Kidney (tissue), 14 donors: ENCODE data around the gene PRR33. TPM values are rescaled to one million over a fixed set of nuclear protein-coding genes. Genes with fewer than 3 reads are reported as not detected.
A peak's percentile ranks its signal among the peaks of the same experiment; 100 is the strongest.

Experiments
- DNase-seq, 5 donors: peaks; one replicate each; pipeline ENCODE4 v3.0.0-alpha.2; 2013 to 2020
- FAIRE-seq: peaks from 2 replicates; lab custom pipeline; 2012; peaks lifted over from hg19 to GRCh38; lab: Jason Lieb, UNC
- H3K27ac ChIP-seq, 2 donors: one replicate each; pipeline ENCODE4 v1.7.0; 2013; ENCODE audit warnings: low read depth in 2 of 2, low read length in 2 of 2, inconsistent platforms in 1 of 2
- H3K27me3 ChIP-seq: one replicate; pipeline ENCODE4 v1.7.1; 2013; ENCODE audit warnings: low read length, inconsistent platforms; ENCODE audit not compliant: control insufficient read depth, insufficient read depth
- H3K36me3 ChIP-seq, 3 donors: one replicate each; pipeline versions ENCODE4 v1.7.0 to v1.7.1; 2013; ENCODE audit warnings: low read length in 3 of 3, control low read depth in 1 of 3, inconsistent platforms in 1 of 3; ENCODE audit not compliant: insufficient read depth in 3 of 3, control insufficient read depth in 2 of 3
- H3K4me1 ChIP-seq, 3 donors: one replicate each; pipeline versions ENCODE4 v1.7.0 to v1.7.1; 2013; ENCODE audit warnings: low read length in 3 of 3, inconsistent platforms in 1 of 3, low read depth in 1 of 3; ENCODE audit not compliant: control insufficient read depth in 2 of 3, insufficient read depth in 2 of 3
- H3K4me3 ChIP-seq, 3 donors: one replicate each; pipeline versions ENCODE4 v1.7.0 to v1.8.1; 2013; ENCODE audit warnings: low read length in 3 of 3, control low read depth in 1 of 3, inconsistent platforms in 1 of 3
- H3K9ac ChIP-seq, 3 donors: one replicate each; pipeline versions ENCODE4 v1.7.0 to v1.7.1; 2013; ENCODE audit warnings: low read length in 3 of 3, control low read depth in 1 of 3, inconsistent platforms in 1 of 3
- H3K9me3 ChIP-seq, 3 donors: one replicate each; pipeline versions ENCODE4 v1.7.0 to v1.7.1; 2013; ENCODE audit warnings: low read length in 3 of 3, control low read depth in 1 of 3, inconsistent platforms in 1 of 3; ENCODE audit not compliant: control insufficient read depth in 2 of 3, insufficient read depth in 1 of 3
- intact Hi-C: fragments of 100-400 bp; cut with DNase I; formaldehyde crosslinking; loops from one replicate; pipeline ENCODE4 v1.11.1; 2022
- polyA plus RNA-seq: library from polyadenylated mRNA; stranded (reverse); fragments of 350-450 nt; fragmentation: Illumina TruSeq; extraction: RNeasy Lipid Tissue Mini Kit (QIAGEN cat#74804); gene quantifications from one replicate; pipeline ENCODE4 v1.2.3, GENCODE V29; 2014; ENCODE audit warnings: low read depth, low replicate concordance; ENCODE audit not compliant: insufficient read depth
- total RNA-seq: library from RNA; stranded (reverse); fragmentation: NEBNext Ultra II Directional; extraction: Animal tissue kit (Norgen Biotek cat#: 25700); gene quantifications from one replicate; pipeline ENCODE4 v1.2.1, GENCODE V29; 2021
- TF ChIP-seq, protein P1 (sequence below): IDR thresholded peaks from 3 replicates; pipeline ENCODE4 v1.5.1; 2012; ENCODE audit warnings: mild to moderate bottlenecking, moderate library complexity, borderline replicate concordance; ENCODE audit not compliant: insufficient read depth; ENCODE audit errors: extremely low read depth
- donor health status: control.
- donor health status: control.
- donor health status: control.
- donor health status: control.
- donor health status: control.
- donor health status: DM: yes; HTN: yes; CAD: no.
- donor health status: Normal renal cell carcinoma (clear cell type).

PRR33 gene
- total and polyA plus RNA-seq, 2 donors from 2014 or later = not detected

DNA sequence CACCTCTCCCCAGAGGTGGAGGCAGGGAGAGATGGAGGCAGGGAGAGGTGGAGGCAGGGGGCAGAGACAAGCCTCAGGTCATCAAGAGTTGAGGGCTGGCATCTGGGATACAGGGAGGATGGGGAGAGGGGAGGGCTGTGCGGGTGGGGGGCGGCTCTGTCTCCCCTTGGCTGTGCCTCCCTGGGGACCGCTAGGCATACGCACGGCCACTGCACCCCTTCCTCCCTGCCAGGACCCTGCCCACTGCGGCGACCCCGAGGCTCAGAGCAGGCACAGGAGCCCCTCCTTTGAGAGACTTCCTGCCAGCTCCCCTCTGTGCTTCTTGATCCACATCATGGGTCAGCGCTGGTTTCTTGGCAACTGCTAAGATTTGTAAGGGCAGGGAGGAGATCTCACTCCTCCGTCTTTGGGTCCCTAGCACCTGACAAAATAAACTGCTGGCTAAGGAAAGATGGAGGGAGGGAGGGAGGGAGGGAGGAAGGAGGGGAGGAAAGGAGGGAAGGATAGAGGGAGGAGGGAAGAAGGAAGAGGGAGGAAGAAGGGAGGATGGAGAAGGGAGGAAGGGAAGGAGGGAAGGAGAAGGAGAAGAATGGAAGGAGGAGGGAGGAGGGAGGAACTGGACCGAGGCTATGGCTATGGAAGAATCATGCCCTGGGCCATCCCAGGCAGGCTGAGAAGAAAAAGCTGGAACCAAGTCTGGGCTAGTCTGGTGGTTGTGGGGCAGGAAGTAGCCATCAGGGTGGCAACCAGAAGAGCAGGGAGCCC lies 18.5 kb downstream of the PRR33 start:
- no peaks in the 10 kb centered on the region for H3K4me1 ChIP-seq
- DNase-seq (peak; percentile 68 to 96 (median 90)), FAIRE-seq (no peak)
- no peaks in the 10 kb centered on the region for H3K27me3 ChIP-seq
- H3K4me3 ChIP-seq = no peak overlapping the region
- no peak overlapping the region for H3K27ac ChIP-seq
- H3K36me3 ChIP-seq = no peaks in the 10 kb centered on the region
- H3K9me3 ChIP-seq = no peaks in the 10 kb centered on the region
- TF ChIP-seq, protein P1, sequence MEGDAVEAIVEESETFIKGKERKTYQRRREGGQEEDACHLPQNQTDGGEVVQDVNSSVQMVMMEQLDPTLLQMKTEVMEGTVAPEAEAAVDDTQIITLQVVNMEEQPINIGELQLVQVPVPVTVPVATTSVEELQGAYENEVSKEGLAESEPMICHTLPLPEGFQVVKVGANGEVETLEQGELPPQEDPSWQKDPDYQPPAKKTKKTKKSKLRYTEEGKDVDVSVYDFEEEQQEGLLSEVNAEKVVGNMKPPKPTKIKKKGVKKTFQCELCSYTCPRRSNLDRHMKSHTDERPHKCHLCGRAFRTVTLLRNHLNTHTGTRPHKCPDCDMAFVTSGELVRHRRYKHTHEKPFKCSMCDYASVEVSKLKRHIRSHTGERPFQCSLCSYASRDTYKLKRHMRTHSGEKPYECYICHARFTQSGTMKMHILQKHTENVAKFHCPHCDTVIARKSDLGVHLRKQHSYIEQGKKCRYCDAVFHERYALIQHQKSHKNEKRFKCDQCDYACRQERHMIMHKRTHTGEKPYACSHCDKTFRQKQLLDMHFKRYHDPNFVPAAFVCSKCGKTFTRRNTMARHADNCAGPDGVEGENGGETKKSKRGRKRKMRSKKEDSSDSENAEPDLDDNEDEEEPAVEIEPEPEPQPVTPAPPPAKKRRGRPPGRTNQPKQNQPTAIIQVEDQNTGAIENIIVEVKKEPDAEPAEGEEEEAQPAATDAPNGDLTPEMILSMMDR = no peak
- intact Hi-C loops = no loop called here
- no peak overlapping the region for H3K9ac ChIP-seq

DNA sequence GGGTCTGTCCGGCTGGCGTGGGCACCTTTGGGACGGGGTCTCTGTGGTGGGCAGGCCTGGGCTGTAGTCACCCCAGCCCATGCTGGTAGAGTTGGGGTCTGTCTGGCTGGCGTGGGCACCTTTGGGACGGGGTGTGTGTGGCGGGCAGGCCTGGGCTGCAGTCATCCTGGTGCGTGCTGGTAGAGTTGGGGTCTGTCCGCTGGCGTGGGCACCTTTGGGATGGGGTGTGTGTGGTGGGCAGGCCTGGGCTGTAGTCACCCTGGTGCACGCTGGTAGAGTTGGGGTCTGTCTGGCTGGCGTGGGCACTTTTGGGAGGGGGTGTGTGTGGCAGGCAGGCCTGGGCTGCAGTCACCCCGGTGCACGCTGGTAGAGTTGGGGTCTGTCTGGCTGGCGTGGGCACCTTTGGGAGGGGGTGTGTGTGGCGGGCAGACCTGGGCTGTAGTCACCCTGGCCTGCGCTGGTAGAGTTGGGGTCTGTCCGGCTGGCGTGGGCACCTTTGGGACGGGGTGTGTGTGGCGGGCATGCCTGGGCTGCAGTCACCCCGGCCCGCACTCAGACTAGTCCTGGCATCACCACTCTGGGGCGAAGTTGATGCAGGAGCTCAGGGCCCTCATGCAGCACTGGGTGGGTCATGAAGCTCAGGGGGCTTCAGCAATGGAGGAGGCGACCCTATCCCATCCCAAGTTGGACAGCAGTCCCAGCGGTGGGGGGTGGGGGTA lies 19.3 kb downstream of the PRR33 start:
- no peaks in the 10 kb centered on the region for H3K27me3 ChIP-seq
- no peak overlapping the region for H3K27ac ChIP-seq
- no peaks in the 10 kb centered on the region for H3K4me1 ChIP-seq
- no peaks in the 10 kb centered on the region for H3K36me3 ChIP-seq
- intact Hi-C loops = no loop called here
- H3K9ac ChIP-seq = no peak overlapping the region
- DNase-seq (peak in 1 of 5 donors; percentile 48), FAIRE-seq (no peak)
- H3K4me3 ChIP-seq = no peak overlapping the region
- H3K9me3 ChIP-seq = no peaks in the 10 kb centered on the region
- TF ChIP-seq, protein P1 = no peak

DNA sequence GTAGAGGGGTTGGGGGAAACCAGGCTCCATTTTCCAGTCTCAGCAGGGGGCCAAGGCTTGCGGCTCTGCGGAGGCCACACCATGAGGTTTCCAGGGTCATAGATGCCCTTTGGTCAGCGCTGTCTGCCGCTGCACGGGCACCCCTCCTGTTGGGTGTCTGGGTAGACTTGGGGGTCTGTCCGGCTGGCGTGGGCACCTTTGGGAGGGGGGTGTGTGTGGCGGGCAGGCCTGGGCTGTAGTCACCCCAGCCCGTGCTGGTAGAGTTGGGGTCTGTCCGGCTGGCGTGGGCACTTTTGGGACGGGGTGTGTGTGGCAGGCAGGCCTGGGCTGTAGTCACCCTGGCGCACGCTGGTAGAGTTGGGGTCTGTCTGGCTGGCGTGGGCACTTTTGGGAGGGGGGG lies 20.2 kb downstream of the PRR33 start:
- Histone ChIP-seq H3K9ac (no peak overlapping the region), H3K27me3 (no peaks in the 10 kb centered on the region), H3K4me3 (no peak overlapping the region), H3K9me3 (no peaks in the 10 kb centered on the region), H3K4me1 (no peaks in the 10 kb centered on the region), H3K36me3 (no peaks in the 10 kb centered on the region), H3K27ac (no peak overlapping the region)
- intact Hi-C loops = no loop called here
- DNase-seq (no peak), FAIRE-seq (no peak)
- TF ChIP-seq, protein P1 = no peak
